Brain microvascular endothelial cell (primary cell): ENCODE data around the gene SLC4A4.
A peak's percentile ranks its signal among the peaks of the same experiment; 100 is the strongest.

Source experiments
- DNase-seq: peaks from one replicate; pipeline ENCODE4 v3.0.0-alpha.2; 2020
- H3K27ac ChIP-seq: fragments of 250-450 bp; sonication (Bioruptor Pico); 2 replicates; pipeline ENCODE4 v1.5.1; 2020; ENCODE audit warnings: mild to moderate bottlenecking, moderate library complexity
- H3K27me3 ChIP-seq: fragments of 250-450 bp; sonication (Bioruptor Pico); replicated peaks from 2 replicates; pipeline ENCODE4 v1.5.1; 2020; ENCODE audit warnings: mild to moderate bottlenecking
- H3K36me3 ChIP-seq: fragments of 250-450 bp; sonication (Bioruptor Pico); replicated peaks from 2 replicates; pipeline ENCODE4 v1.5.1; 2020; ENCODE audit warnings: mild to moderate bottlenecking
- H3K4me3 ChIP-seq: 2 replicates; pipeline ENCODE4 v1.5.1; 2011; ENCODE audit warnings: low read depth, mild to moderate bottlenecking, control low read depth, low read length, moderate library complexity
- CTCF ChIP-seq: IDR thresholded peaks from 2 replicates; pipeline ENCODE4 v1.5.1; 2011; ENCODE audit warnings: low read depth, mild to moderate bottlenecking, moderate library complexity, low read length, control low read depth, inconsistent platforms; ENCODE audit errors: missing control alignments
- in situ Hi-C: cut with HindIII; loops from 2 replicates; pipeline ENCODE4 v1.10.0; 2017; ENCODE audit warnings: low sequenced_read_pairs, low pct_ligation_motif_present

SLC4A4 gene

DNA sequence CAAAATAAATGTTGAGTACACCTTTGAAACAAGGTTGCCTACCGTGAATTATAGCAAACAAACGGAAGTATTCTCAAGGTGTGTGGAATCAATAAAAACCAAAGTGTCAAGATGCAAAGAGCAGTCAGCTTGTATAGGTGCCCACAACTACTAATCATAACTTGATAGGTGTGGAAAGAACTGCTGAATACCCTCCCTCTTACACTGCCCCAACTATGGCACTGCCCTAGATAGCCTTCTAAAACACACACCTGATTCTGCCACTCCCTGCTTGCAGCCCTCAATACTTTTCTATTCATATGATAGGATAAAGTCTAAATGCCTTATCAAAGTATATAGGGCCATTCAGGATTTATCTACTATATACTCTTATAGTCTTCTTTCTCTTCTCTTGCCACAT lies 31.1 kb upstream of the SLC4A4 start:
- Histone ChIP-seq H3K27ac (no peak overlapping the region), H3K27me3 (no peaks in the 10 kb centered on the region), H3K36me3 (no peaks in the 10 kb centered on the region), H3K4me3 (no peak overlapping the region)
- TF ChIP-seq CTCF = no peak
- in situ Hi-C loops = no loop called here
- no peak for DNase-seq

DNA sequence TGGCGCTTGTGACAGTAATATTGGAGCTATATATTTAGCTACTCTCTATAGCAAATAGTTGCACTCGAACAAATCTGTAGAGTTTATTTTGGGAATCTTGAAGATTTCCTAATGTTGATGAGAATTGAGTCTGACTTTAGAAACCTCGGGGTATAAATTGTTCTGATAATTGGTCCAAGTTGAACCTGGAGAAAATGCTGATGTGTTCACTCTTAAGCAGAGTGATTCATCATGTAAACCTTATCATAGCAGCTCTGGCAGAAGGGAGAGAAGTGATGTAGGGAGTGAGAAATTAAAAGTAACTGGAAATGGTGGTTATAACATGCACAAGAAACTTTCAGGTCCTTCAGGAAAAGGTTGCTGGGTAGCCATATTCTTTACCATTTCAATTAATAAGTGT lies 16.4 kb upstream of the SLC4A4 start:
- no peaks in the 10 kb centered on the region for H3K36me3 ChIP-seq
- H3K27me3 ChIP-seq = no peaks in the 10 kb centered on the region
- no peak overlapping the region for H3K4me3 ChIP-seq
- TF ChIP-seq CTCF = no peak
- in situ Hi-C loops = no loop called here
- H3K27ac ChIP-seq = no peak overlapping the region
- DNase-seq = no peak

DNA sequence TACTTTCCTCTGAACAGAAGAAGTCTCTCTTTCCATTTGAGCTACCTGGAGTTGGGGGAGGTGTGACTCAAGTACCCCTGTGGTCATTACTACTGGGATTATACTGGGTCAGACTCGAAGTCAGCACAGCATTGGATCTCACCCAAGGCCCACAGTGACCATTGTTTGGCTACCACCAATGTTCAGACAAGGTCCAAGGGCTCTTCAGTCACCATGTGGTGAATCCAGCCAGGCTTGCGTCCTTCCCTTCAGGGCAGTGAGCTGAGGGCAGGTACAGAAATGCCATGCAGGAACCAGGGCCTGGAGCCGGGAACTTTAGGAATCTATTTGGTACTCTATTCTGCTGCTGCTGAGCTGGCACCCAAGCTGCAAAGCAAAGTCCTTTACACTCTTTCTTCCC lies 5.5 kb upstream of the SLC4A4 start:
- no peak for DNase-seq
- no peaks in the 10 kb centered on the region for H3K36me3 ChIP-seq
- TF ChIP-seq CTCF = no peak
- no peaks in the 10 kb centered on the region for H3K27me3 ChIP-seq
- no peak overlapping the region for H3K27ac ChIP-seq
- H3K4me3 ChIP-seq = no peak overlapping the region
- in situ Hi-C loops = no loop called here

- H3K27ac ChIP-seq = no peak overlapping the region
- TF ChIP-seq CTCF = no peak
- no peaks in the 10 kb centered on the region for H3K36me3 ChIP-seq
- DNase-seq = no peak
- no peak overlapping the region for H3K4me3 ChIP-seq
- in situ Hi-C loops = no loop called here
- H3K27me3 ChIP-seq = no peaks in the 10 kb centered on the region
These were observed 4.9 kb upstream of the SLC4A4 start for GRCh38 chr4:71333960-71334359.

GRCh38 chr4:71334465-71334882 lies 4.3 kb upstream of the SLC4A4 start:
- in situ Hi-C loops = no loop called here
- Histone ChIP-seq H3K27ac (no peak overlapping the region), H3K4me3 (no peak overlapping the region), H3K27me3 (no peaks in the 10 kb centered on the region), H3K36me3 (no peaks in the 10 kb centered on the region)
- peak; percentile 25 for DNase-seq
- no peak for TF ChIP-seq CTCF

DNA sequence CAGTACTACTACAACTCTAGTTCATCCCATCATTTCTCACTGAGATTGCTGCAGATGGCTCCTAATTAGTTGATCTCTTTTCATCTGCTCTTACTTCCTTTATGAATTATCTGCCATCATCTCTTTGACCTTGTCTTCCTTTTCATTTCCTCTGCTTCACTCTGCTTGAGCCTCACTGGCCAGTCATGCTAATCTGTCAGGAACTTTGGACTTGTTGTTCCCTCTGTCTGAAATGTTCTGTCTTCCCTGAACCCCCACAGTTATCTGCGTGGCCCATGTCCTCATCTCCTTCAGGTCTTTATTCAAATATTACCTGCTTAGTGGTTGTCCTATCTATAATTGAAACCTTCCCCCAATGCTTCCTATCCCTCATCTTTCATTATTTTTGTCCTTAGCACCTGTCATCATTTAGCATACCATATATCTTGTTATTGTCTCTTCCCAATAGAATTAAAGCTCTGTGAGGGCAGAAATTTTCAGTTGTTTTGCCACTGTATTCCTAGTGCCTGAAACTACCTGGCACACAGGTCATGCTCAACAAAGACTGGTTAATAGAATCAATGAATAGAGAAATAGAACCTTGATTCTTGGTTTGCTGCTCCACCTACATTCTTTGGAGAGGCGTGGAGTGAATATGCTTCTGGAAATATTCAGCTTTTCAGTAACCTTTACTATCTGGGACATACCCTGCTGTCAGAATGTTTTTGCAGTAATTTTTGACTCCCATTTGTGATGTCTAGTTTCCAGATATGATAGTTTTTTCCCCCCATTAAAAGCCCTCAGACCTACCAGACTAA lies 5.0 kb downstream of the SLC4A4 start:
- TF ChIP-seq CTCF = no peak
- H3K27ac ChIP-seq = no peak overlapping the region
- no peak for DNase-seq

More for the DNA sequence above, 5.0 kb downstream of the SLC4A4 start:
- in situ Hi-C loops = no loop called here
- Histone ChIP-seq H3K27me3 (no peaks in the 10 kb centered on the region), H3K36me3 (no peaks in the 10 kb centered on the region), H3K4me3 (no peak overlapping the region)
